OCI-LY7 (cell line): ENCODE data around the gene CSTF2T. TPM values are rescaled to one million over a fixed set of nuclear protein-coding genes. Genes with fewer than 3 reads are reported as not detected.

Experiments used
- BruUV-seq: library from RNA; stranded (reverse); fragments of 400-500 nt; replicated peaks from 2 replicates; lab custom pipeline; 2021; lab: Mats Ljungman, UMichigan
- CTCF ChIA-PET: fragments of 300-600 bp; sonication (Branson Sonifier 250); formaldehyde crosslinking; loops from one replicate; lab custom pipeline; 2022; ENCODE audit warnings: antibody characterized with exemption; ENCODE audit not compliant: unreplicated experiment; lab: Charles Lee
- POLR2A ChIA-PET: fragments of 300-600 bp; sonication (Branson Sonifier 250); formaldehyde crosslinking; loops from one replicate; lab custom pipeline; 2022; ENCODE audit warnings: antibody characterized with exemption; lab: Charles Lee
- DNase-seq: peaks from one replicate; pipeline ENCODE4 v3.0.0-alpha.2; 2015; ENCODE audit warnings: low spot score
- H2AFZ ChIP-seq: fragments of 200-600 bp; sonication (generic), shearing (Covaris generic); 2 replicates; pipeline ENCODE4 v1.6.1; 2014; ENCODE audit warnings: mild to moderate bottlenecking, antibody characterized with exemption, low read length, moderate library complexity
- H3K27ac ChIP-seq: fragments of 200-600 bp; sonication (generic); 2 replicates; pipeline ENCODE4 v1.5.1; 2014; ENCODE audit warnings: mixed run types, low read depth, mild to moderate bottlenecking, moderate library complexity, low read length, inconsistent platforms; ENCODE audit not compliant: poor library complexity, severe bottlenecking
- H3K36me3 ChIP-seq: fragments of 200-600 bp; sonication (generic); 2 replicates; pipeline ENCODE4 v1.6.1; 2014; ENCODE audit warnings: mild to moderate bottlenecking, antibody characterized with exemption, low read length, moderate library complexity, mixed read lengths; ENCODE audit not compliant: insufficient read depth
- H3K4me1 ChIP-seq: fragments of 200-600 bp; sonication (generic); 2 replicates; pipeline ENCODE4 v1.5.1; 2014; ENCODE audit warnings: mild to moderate bottlenecking, low read length; ENCODE audit not compliant: insufficient read depth, poor library complexity, severe bottlenecking
- H3K4me2 ChIP-seq: fragments of 200-600 bp; sonication (generic); 2 replicates; pipeline ENCODE4 v1.6.1; 2014; ENCODE audit warnings: mild to moderate bottlenecking, low read length
- H3K4me3 ChIP-seq: fragments of 200-600 bp; sonication (generic); 2 replicates; pipeline ENCODE4 v1.5.1; 2014; ENCODE audit warnings: mild to moderate bottlenecking, low read depth, low read length; ENCODE audit not compliant: poor library complexity, severe bottlenecking
- H3K79me2 ChIP-seq: fragments of 200-600 bp; sonication (generic); 2 replicates; pipeline ENCODE4 v1.6.1; 2016; ENCODE audit warnings: low read depth, mild to moderate bottlenecking, low read length, moderate library complexity, mixed read lengths; ENCODE audit not compliant: insufficient read depth
- H3K9me2 ChIP-seq: fragments of 200-600 bp; sonication (generic); 2 replicates; pipeline ENCODE4 v1.6.1; 2016; ENCODE audit warnings: mild to moderate bottlenecking, low read length, mixed read lengths; ENCODE audit not compliant: insufficient read depth
- H3K9me3 ChIP-seq: fragments of 200-600 bp; sonication (generic); 2 replicates; pipeline ENCODE4 v1.6.1; 2014; ENCODE audit warnings: mild to moderate bottlenecking, mixed run types, low read length, mixed read lengths
- H4K20me1 ChIP-seq: fragments of 200-600 bp; sonication (generic); 2 replicates; pipeline ENCODE4 v1.6.1; 2014; ENCODE audit warnings: mild to moderate bottlenecking, antibody characterized with exemption, low read length, moderate library complexity, mixed read lengths; ENCODE audit not compliant: insufficient read depth
- CTCF ChIP-seq: fragments of 200-600 bp; sonication (generic); conservative IDR thresholded peaks from 2 replicates; pipeline ENCODE4 v1.5.1; 2014; ENCODE audit warnings: mild to moderate bottlenecking, antibody characterized with exemption, low read length, moderate library complexity, mixed read lengths
- EZH2phosphoT487 ChIP-seq: fragments of 200-600 bp; sonication (generic); IDR thresholded peaks from 2 replicates; pipeline ENCODE4 v1.6.1; 2018; ENCODE audit warnings: low read depth, borderline replicate concordance, mild to moderate bottlenecking, mixed run types, antibody characterized with exemption, low read length, moderate library complexity, mixed read lengths
- intact Hi-C: fragments of 100-400 bp; cut with micrococcal nuclease; formaldehyde crosslinking; loops from one replicate; pipeline ENCODE4 v1.10.0; 2022; ENCODE audit not compliant: unreplicated experiment
- total RNA-seq, 2 experiments: library from RNA; depleted of rRNA in 1 of 2; stranded (reverse); fragments of >200 nt in 1 of 2; shearing (Covaris generic) in 1 of 2; gene quantifications; 2 replicates each; pipeline ENCODE4 v1.2.3, GENCODE V29; 2014 to 2022

The CSTF2T gene
- total RNA-seq, 2 experiments from 2014 or later = 27.1 to 33.3 TPM

- peak overlapping the region; percentile 97 for H3K4me3 ChIP-seq
- H4K20me1 ChIP-seq = peaks cover 34% of the 10 kb centered on the region
- peaks cover 37% of the 10 kb centered on the region for H3K79me2 ChIP-seq
- peak overlapping the region; percentile 97 for H2AFZ ChIP-seq
- H3K4me1 ChIP-seq = peaks cover 36% of the 10 kb centered on the region
- H3K9me2 ChIP-seq = no peaks in the 10 kb centered on the region
- CTCF ChIA-PET = no interaction called here
- H3K4me2 ChIP-seq = peak overlapping the region; percentile 85
- POLR2A ChIA-PET = interaction anchor here (0.5 to 0.8 kb wide), 4 partner anchors 9 to 65 kb away, joined by 3 to 7 read pairs (median 3); no protein-coding TSS in a partner anchor
- intact Hi-C loops = no loop called here
- BruUV-seq = TSS peak; percentile 100
- peak; percentile 6 for DNase-seq
- peak overlapping the region; percentile 73 for H3K27ac ChIP-seq
- H3K9me3 ChIP-seq = no peaks in the 10 kb centered on the region
- TF ChIP-seq CTCF (no peak), EZH2phosphoT487 (no peak)
- peaks cover 31% of the 10 kb centered on the region for H3K36me3 ChIP-seq
Measured at GRCh38 chr10:51700228-51700817, 928 bp upstream of the CSTF2T start.

- Histone ChIP-seq H3K4me3 (peak overlapping the region; percentile 97), H4K20me1 (peaks cover 44% of the 10 kb centered on the region), H3K79me2 (peaks cover 37% of the 10 kb centered on the region), H3K9me3 (no peaks in the 10 kb centered on the region), H2AFZ (peak overlapping the region; percentile 97), H3K4me1 (peaks cover 36% of the 10 kb centered on the region), H3K9me2 (no peaks in the 10 kb centered on the region), H3K36me3 (peaks cover 42% of the 10 kb centered on the region), H3K4me2 (peak overlapping the region; percentile 85), H3K27ac (peak overlapping the region; percentile 73)
- intact Hi-C loops = no loop called here
- DNase-seq = no peak
- POLR2A ChIA-PET = interaction anchor here (0.7 kb wide), 1 partner anchor 75 kb away, joined by 3 read pairs; no protein-coding TSS in a partner anchor
- CTCF ChIA-PET = no interaction called here
- TF ChIP-seq CTCF (no peak), EZH2phosphoT487 (no peak)
- TSS peak; percentile 69 for BruUV-seq
Measured at GRCh38 chr10:51699145-51699474, 285 bp downstream of the CSTF2T start.

- Histone ChIP-seq H3K9me3 (no peaks in the 10 kb centered on the region), H3K4me3 (peak overlapping the region; percentile 97), H3K4me2 (peak overlapping the region; percentile 85), H3K27ac (peak overlapping the region; percentile 73), H3K4me1 (peaks cover 36% of the 10 kb centered on the region), H2AFZ (peak overlapping the region; percentile 97; the same call in 1 of the 2 replicates), H3K36me3 (peaks cover 45% of the 10 kb centered on the region), H3K9me2 (no peaks in the 10 kb centered on the region), H4K20me1 (peaks cover 44% of the 10 kb centered on the region), H3K79me2 (peaks cover 37% of the 10 kb centered on the region)
- ChIA-PET POLR2A (interaction anchor here (0.7 kb wide), 1 partner anchor 75 kb away, joined by 3 read pairs; no protein-coding TSS in a partner anchor), CTCF (no interaction called here)
- BruUV-seq = no TSS peak
- no peak for TF ChIP-seq EZH2phosphoT487
- TF ChIP-seq CTCF = no peak
- DNase-seq = no peak
- intact Hi-C loops = no loop called here
Measured at GRCh38 chr10:51698473-51699063, 827 bp downstream of the CSTF2T start.
